OCI-LY7 (cell line): ENCODE measurements around the gene BBOF1. TPM values are rescaled to one million over a fixed set of nuclear protein-coding genes. Genes with fewer than 3 reads are reported as not detected.

Source experiments
- BruUV-seq: library from RNA; stranded (reverse); fragments of 400-500 nt; replicated peaks from 2 replicates; lab custom pipeline; 2021; lab: Mats Ljungman, UMichigan
- CTCF ChIA-PET: fragments of 300-600 bp; sonication (Branson Sonifier 250); formaldehyde crosslinking; loops from one replicate; lab custom pipeline; 2022; ENCODE audit warnings: antibody characterized with exemption; ENCODE audit not compliant: unreplicated experiment; lab: Charles Lee
- POLR2A ChIA-PET: fragments of 300-600 bp; sonication (Branson Sonifier 250); formaldehyde crosslinking; loops from one replicate; lab custom pipeline; 2022; ENCODE audit warnings: antibody characterized with exemption; lab: Charles Lee
- DNase-seq: peaks from one replicate; pipeline ENCODE4 v3.0.0-alpha.2; 2015; ENCODE audit warnings: low spot score
- H2AFZ ChIP-seq: fragments of 200-600 bp; sonication (generic), shearing (Covaris generic); 2 replicates; pipeline ENCODE4 v1.6.1; 2014; ENCODE audit warnings: mild to moderate bottlenecking, antibody characterized with exemption, low read length, moderate library complexity
- H3K27ac ChIP-seq: fragments of 200-600 bp; sonication (generic); 2 replicates; pipeline ENCODE4 v1.5.1; 2014; ENCODE audit warnings: mixed run types, low read depth, mild to moderate bottlenecking, moderate library complexity, low read length, inconsistent platforms; ENCODE audit not compliant: poor library complexity, severe bottlenecking
- H3K36me3 ChIP-seq: fragments of 200-600 bp; sonication (generic); 2 replicates; pipeline ENCODE4 v1.6.1; 2014; ENCODE audit warnings: mild to moderate bottlenecking, antibody characterized with exemption, low read length, moderate library complexity, mixed read lengths; ENCODE audit not compliant: insufficient read depth
- H3K4me1 ChIP-seq: fragments of 200-600 bp; sonication (generic); 2 replicates; pipeline ENCODE4 v1.5.1; 2014; ENCODE audit warnings: mild to moderate bottlenecking, low read length; ENCODE audit not compliant: insufficient read depth, poor library complexity, severe bottlenecking
- H3K4me2 ChIP-seq: fragments of 200-600 bp; sonication (generic); 2 replicates; pipeline ENCODE4 v1.6.1; 2014; ENCODE audit warnings: mild to moderate bottlenecking, low read length
- H3K4me3 ChIP-seq: fragments of 200-600 bp; sonication (generic); 2 replicates; pipeline ENCODE4 v1.5.1; 2014; ENCODE audit warnings: mild to moderate bottlenecking, low read depth, low read length; ENCODE audit not compliant: poor library complexity, severe bottlenecking
- H3K79me2 ChIP-seq: fragments of 200-600 bp; sonication (generic); 2 replicates; pipeline ENCODE4 v1.6.1; 2016; ENCODE audit warnings: low read depth, mild to moderate bottlenecking, low read length, moderate library complexity, mixed read lengths; ENCODE audit not compliant: insufficient read depth
- H3K9me2 ChIP-seq: fragments of 200-600 bp; sonication (generic); 2 replicates; pipeline ENCODE4 v1.6.1; 2016; ENCODE audit warnings: mild to moderate bottlenecking, low read length, mixed read lengths; ENCODE audit not compliant: insufficient read depth
- H3K9me3 ChIP-seq: fragments of 200-600 bp; sonication (generic); 2 replicates; pipeline ENCODE4 v1.6.1; 2014; ENCODE audit warnings: mild to moderate bottlenecking, mixed run types, low read length, mixed read lengths
- H4K20me1 ChIP-seq: fragments of 200-600 bp; sonication (generic); 2 replicates; pipeline ENCODE4 v1.6.1; 2014; ENCODE audit warnings: mild to moderate bottlenecking, antibody characterized with exemption, low read length, moderate library complexity, mixed read lengths; ENCODE audit not compliant: insufficient read depth
- EZH2phosphoT487 ChIP-seq: fragments of 200-600 bp; sonication (generic); IDR thresholded peaks from 2 replicates; pipeline ENCODE4 v1.6.1; 2018; ENCODE audit warnings: low read depth, borderline replicate concordance, mild to moderate bottlenecking, mixed run types, antibody characterized with exemption, low read length, moderate library complexity, mixed read lengths
- intact Hi-C: fragments of 100-400 bp; cut with micrococcal nuclease; formaldehyde crosslinking; loops from one replicate; pipeline ENCODE4 v1.10.0; 2022; ENCODE audit not compliant: unreplicated experiment
- total RNA-seq, 2 experiments: library from RNA; depleted of rRNA in 1 of 2; stranded (reverse); fragments of >200 nt in 1 of 2; shearing (Covaris generic) in 1 of 2; gene quantifications; 2 replicates each; pipeline ENCODE4 v1.2.3, GENCODE V29; 2014 to 2022
- TF ChIP-seq, protein P1 (sequence below): fragments of 200-600 bp; sonication (generic); conservative IDR thresholded peaks from 2 replicates; pipeline ENCODE4 v1.5.1; 2014; ENCODE audit warnings: mild to moderate bottlenecking, antibody characterized with exemption, low read length, moderate library complexity, mixed read lengths

The BBOF1 gene
- total RNA-seq, 2 experiments from 2014 or later, result 1.7 to 3.2 TPM

GRCh38 chr14:74029136-74029535 lies 10.0 kb downstream of the BBOF1 start:
- ChIA-PET POLR2A (no interaction called here), CTCF (no interaction called here)
- no peak for TF ChIP-seq EZH2phosphoT487
- TF ChIP-seq, protein P1, sequence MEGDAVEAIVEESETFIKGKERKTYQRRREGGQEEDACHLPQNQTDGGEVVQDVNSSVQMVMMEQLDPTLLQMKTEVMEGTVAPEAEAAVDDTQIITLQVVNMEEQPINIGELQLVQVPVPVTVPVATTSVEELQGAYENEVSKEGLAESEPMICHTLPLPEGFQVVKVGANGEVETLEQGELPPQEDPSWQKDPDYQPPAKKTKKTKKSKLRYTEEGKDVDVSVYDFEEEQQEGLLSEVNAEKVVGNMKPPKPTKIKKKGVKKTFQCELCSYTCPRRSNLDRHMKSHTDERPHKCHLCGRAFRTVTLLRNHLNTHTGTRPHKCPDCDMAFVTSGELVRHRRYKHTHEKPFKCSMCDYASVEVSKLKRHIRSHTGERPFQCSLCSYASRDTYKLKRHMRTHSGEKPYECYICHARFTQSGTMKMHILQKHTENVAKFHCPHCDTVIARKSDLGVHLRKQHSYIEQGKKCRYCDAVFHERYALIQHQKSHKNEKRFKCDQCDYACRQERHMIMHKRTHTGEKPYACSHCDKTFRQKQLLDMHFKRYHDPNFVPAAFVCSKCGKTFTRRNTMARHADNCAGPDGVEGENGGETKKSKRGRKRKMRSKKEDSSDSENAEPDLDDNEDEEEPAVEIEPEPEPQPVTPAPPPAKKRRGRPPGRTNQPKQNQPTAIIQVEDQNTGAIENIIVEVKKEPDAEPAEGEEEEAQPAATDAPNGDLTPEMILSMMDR, result no peak
- no peaks in the 10 kb centered on the region for H3K9me3 ChIP-seq
- H2AFZ ChIP-seq, result no peak overlapping the region
- no peaks in the 10 kb centered on the region for H3K36me3 ChIP-seq
- intact Hi-C loops, result no loop called here
- H4K20me1 ChIP-seq, result no peaks in the 10 kb centered on the region
- no peaks in the 10 kb centered on the region for H3K9me2 ChIP-seq
- no peak overlapping the region for H3K4me3 ChIP-seq
- no peaks in the 10 kb centered on the region for H3K4me1 ChIP-seq
- DNase-seq, result no peak
- no TSS peak for BruUV-seq
- no peak overlapping the region for H3K4me2 ChIP-seq
- H3K79me2 ChIP-seq, result no peaks in the 10 kb centered on the region
- no peak overlapping the region for H3K27ac ChIP-seq

GRCh38 chr14:74034572-74034971 lies 15.4 kb downstream of the BBOF1 start:
- Histone ChIP-seq H4K20me1 (no peaks in the 10 kb centered on the region), H3K9me3 (no peaks in the 10 kb centered on the region), H3K4me2 (no peak overlapping the region), H3K79me2 (no peaks in the 10 kb centered on the region), H2AFZ (no peak overlapping the region), H3K4me1 (no peaks in the 10 kb centered on the region), H3K36me3 (no peaks in the 10 kb centered on the region), H3K4me3 (no peak overlapping the region), H3K9me2 (no peaks in the 10 kb centered on the region), H3K27ac (no peak overlapping the region)
- BruUV-seq, result no TSS peak
- no peak for DNase-seq
- intact Hi-C loops, result loop anchor here (10.0 kb wide), 2 partner anchors 320 to 530 kb away; partner anchors contain the start of gene PNMA1
- TF ChIP-seq, protein P1, result no peak
- TF ChIP-seq EZH2phosphoT487, result no peak
- ChIA-PET CTCF (no interaction called here), POLR2A (interaction anchor here (0.6 to 0.7 kb wide), 3 partner anchors 15 to 571 kb away, joined by 3 to 5 read pairs (median 5); no protein-coding TSS in a partner anchor)

GRCh38 chr14:74035556-74035955 lies 16.4 kb downstream of the BBOF1 start:
- no peak for TF ChIP-seq EZH2phosphoT487
- TF ChIP-seq, protein P1, result no peak
- intact Hi-C loops, result loop anchor here (5.0 to 10.0 kb wide), 3 partner anchors 83 to 531 kb away; partner anchors contain the start of genes COQ6, FAM161B and PNMA1
- Histone ChIP-seq H3K4me3 (no peak overlapping the region), H4K20me1 (no peaks in the 10 kb centered on the region), H3K79me2 (no peaks in the 10 kb centered on the region), H3K27ac (no peak overlapping the region), H3K4me2 (no peak overlapping the region), H3K4me1 (no peaks in the 10 kb centered on the region), H2AFZ (no peak overlapping the region), H3K9me3 (no peaks in the 10 kb centered on the region), H3K36me3 (no peaks in the 10 kb centered on the region), H3K9me2 (no peaks in the 10 kb centered on the region)
- no TSS peak for BruUV-seq
- no peak for DNase-seq
- CTCF ChIA-PET, result no interaction called here
- POLR2A ChIA-PET, result interaction anchor here (0.6 to 0.7 kb wide), 3 partner anchors 118 to 404 kb away, joined by 3 to 5 read pairs (median 3); no protein-coding TSS in a partner anchor
